ENCODE data around the gene PSME1. TPM values are rescaled to one million over a fixed set of nuclear protein-coding genes. Genes with fewer than 3 reads are reported as not detected.

PSME1 gene
- total and polyA plus RNA-seq, 2 donors (not counting 3 experiments of a cell fraction or from before 2014, with no cell fraction given) = 98.1 to 135 TPM

GRCh38 chr14:24132061-24132685 is 3.8 kb upstream of the PSME1 start:
- no peak for DNase-seq (ENCODE audit: low read depth, low spot score)
- H3K36me3 ChIP-seq (ENCODE audit: control insufficient read depth in 2 of 2, extremely low read depth in 1 of 2, insufficient read depth in 2 of 2, low read length in 2 of 2) = no peaks in the 10 kb centered on the region
- H3K4me1 ChIP-seq (ENCODE audit: control insufficient read depth, extremely low read depth, insufficient read depth, low read length) = peaks cover 11% of the 10 kb centered on the region
- intact Hi-C loops (cut with micrococcal nuclease) (no loop called here), dilution Hi-C loops (cut with MboI; ENCODE audit: extremely low pct_ligation_motif_present, low sequenced_read_pairs) (no loop called here)
- ChIA-PET POLR2A (no interaction called here), CTCF (no interaction called here)
- no peaks in the 10 kb centered on the region for H4K20me1 ChIP-seq (replicated peaks; ENCODE audit: control insufficient read depth, extremely low read depth, insufficient read depth, low read length)
- TF ChIP-seq EZH2 (IDR thresholded peaks at IDR 0.05; ENCODE audit: borderline replicate concordance, low read depth, low read length, severe bottlenecking) (no peak), POLR2A (IDR thresholded peaks at IDR 0.05; ENCODE audit: low read depth, low read length) (no peak), CTCF (IDR thresholded peaks at IDR 0.05; ENCODE audit: extremely low read depth in 1 of 2, insufficient read depth in 1 of 2, low read depth in 1 of 2, low read length in 2 of 2) (no peak), JUN (IDR thresholded peaks at IDR 0.05; ENCODE audit: borderline replicate concordance, insufficient read depth, insufficient read length, low read depth) (no peak), GATA2 (IDR thresholded peaks at IDR 0.05; ENCODE audit: insufficient read depth, insufficient read length, low read depth, low read length) (no peak), FOS (IDR thresholded peaks at IDR 0.05; ENCODE audit: borderline replicate concordance, insufficient read depth, low read length) (no peak), MAX (IDR thresholded peaks at IDR 0.05; ENCODE audit: insufficient read depth, insufficient read length) (no peak), MYC (IDR thresholded peaks at IDR 0.05; ENCODE audit: low read depth, low read length) (no peak), POLR2AphosphoS5 (IDR thresholded peaks at IDR 0.05; ENCODE audit: insufficient read depth, low read depth, low read length) (no peak)
- no TSS peak for BruUV-seq (replicated peaks)
- no peaks in the 10 kb centered on the region for H3K27me3 ChIP-seq (ENCODE audit: control insufficient read depth in 2 of 2, insufficient read depth in 2 of 2, low read length in 2 of 2)
- H2AFZ ChIP-seq (ENCODE audit: low read depth, low read length) = no peak overlapping the region
- H3K9me3 ChIP-seq (replicated peaks; ENCODE audit: control insufficient read depth, insufficient read depth, low read length) = no peaks in the 10 kb centered on the region
- H3K9me1 ChIP-seq (replicated peaks; ENCODE audit: control insufficient read depth, extremely low read depth, insufficient read depth, low read length) = no peaks in the 10 kb centered on the region
- peaks cover 5% of the 10 kb centered on the region for H3K79me2 ChIP-seq (ENCODE audit: control insufficient read depth, insufficient read depth, low read length)
- no peak overlapping the region for H3K9ac ChIP-seq (replicated peaks; ENCODE audit: extremely low read depth, insufficient read depth, low read length)
- no peak overlapping the region for H3K27ac ChIP-seq (ENCODE audit: insufficient read depth, low read depth, low read length)
- H3K4me2 ChIP-seq (ENCODE audit: insufficient read depth, low read length) = no peak overlapping the region
- no peak overlapping the region for H3K4me3 ChIP-seq (replicated peaks in 1 of 3; ENCODE audit: insufficient read depth in 1 of 3, low read depth in 1 of 3, low read length in 3 of 3)
- no peak for FAIRE-seq

All from endothelial cell of umbilical vein (primary cell).